COLO668 (cell line): ENCODE data around the gene RALBP1.

Source experiments
- DNase-seq: peaks from one replicate; lab custom pipeline; 2025; ENCODE audit not compliant: unreplicated experiment; lab: John Stamatoyannopoulos, UW

RALBP1 gene

DNA sequence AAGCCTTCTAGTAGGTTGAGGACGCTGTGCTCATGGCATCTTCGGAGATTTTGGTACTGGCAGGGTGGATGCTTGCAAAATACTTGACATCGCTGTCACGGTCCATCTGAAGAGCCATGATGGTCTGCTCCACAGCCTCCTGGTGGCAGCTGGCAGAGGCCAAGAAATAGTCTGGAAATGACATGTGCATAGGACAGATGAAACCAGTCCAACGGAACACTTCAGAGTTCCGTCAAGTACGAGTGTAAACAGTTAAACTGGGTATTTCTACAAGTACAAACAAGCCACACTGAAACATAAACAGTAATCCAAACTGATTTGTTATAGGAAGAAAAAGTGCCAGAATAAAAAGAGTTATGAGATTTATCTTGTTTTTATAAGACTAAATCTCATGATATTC lies 72.5 kb downstream of the RALBP1 start:
- peak; percentile 54 for DNase-seq

DNA sequence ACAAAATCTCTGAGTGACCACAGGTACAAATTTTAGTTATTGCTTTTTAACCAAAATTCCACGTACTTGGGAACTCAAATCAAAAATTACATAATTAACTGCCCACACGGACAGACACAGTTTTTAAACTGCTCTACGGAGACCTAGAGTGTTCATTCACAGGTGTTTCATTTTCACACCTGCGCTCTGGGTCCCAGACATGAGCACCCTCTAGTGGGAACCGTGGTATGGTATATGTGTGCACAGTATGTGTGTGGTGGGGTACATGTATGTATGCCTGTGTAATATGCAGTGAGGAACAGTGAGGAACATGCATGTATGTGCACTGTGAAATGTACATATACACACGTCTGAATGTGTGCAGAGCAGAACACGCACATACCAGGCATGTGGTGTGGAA lies 74.1 kb downstream of the RALBP1 start:
- DNase-seq: peak; percentile 17

DNA sequence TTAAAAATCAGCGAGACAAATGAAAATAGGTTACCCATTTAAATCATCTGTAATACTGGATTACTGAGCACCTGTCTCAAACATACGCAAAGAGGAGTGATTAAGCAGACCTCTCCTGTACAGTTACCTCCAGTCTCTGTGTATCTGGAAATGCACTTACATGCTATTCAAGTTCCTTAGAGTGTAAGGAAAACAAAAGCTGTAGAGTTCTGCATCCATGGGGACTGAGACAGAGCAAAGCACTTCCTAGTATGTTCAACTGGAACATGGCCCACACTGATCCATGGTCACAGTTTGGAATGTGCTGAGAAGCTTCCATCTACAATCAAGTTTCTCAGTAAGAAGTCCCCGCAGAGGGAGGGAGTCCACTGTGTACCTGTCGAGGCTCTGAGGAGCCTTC lies 75.1 kb downstream of the RALBP1 start:
- DNase-seq: no peak

DNA sequence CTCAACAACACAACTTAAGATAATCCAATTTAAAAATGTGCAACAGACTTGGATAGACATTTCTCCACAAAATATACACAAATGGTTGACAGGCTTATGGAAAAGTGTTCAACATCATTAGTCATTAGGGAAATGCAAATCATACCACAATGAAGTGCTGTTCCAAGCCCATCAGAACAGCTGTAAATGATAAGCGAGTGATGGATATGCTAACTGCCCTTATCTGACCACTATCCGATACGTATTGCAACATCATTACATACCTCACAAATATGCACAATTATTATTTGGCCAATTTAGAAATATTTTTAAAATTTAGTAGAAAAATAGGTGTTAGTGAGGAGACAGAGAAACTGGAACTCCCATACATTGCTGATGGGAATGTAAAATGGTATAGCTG lies 76.9 kb downstream of the RALBP1 start:
- no peak for DNase-seq

DNA sequence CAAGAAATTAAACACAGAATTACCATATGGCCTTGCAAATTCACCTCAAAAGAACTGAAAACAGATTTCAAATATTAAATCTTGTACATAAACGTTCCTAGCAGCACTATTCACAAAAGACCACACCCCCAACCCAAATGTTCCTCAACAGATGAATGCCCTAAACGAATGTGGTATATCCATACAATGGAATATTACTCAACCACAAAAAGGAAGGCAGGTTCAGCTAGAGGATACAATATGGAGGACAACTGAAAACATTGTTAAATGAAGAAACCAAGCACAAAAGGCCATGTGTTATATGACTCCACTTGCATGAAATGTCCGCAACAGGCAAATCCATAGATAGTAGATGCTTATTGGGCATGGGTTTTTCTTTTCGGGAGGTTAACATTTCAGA lies 77.3 kb downstream of the RALBP1 start:
- no peak for DNase-seq

DNA sequence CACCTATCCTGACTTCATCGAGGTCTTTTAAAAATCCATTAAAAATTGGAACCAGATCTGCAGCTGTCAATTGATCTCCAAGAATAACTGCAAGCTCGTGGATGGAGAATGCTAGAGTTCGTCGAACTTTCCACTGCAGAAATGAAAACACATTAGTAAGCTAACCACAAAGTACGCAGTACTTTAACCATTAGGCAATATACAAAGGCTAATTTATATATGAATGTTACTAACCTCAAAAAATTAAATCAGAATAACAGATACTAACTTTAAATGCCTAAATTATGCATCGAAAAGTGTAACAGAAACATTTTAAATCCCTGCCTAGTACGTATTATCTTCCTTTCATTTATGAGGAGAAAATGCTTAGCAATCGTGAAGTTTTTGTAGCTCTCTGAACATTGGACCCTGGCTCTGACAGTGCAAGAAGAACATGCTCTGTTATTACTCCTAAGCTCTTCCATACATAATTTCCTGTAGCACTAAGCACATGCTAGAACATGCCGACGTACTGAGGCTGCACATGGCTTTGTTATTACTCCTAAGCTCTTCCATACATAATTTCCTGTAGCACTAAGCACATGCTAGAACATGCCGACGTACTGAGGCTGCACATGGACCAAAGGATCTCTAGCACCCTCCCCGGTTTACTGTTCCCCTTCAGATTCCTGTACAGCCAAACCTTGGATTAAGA lies 82.1 kb downstream of the RALBP1 start:
- DNase-seq: no peak

DNA sequence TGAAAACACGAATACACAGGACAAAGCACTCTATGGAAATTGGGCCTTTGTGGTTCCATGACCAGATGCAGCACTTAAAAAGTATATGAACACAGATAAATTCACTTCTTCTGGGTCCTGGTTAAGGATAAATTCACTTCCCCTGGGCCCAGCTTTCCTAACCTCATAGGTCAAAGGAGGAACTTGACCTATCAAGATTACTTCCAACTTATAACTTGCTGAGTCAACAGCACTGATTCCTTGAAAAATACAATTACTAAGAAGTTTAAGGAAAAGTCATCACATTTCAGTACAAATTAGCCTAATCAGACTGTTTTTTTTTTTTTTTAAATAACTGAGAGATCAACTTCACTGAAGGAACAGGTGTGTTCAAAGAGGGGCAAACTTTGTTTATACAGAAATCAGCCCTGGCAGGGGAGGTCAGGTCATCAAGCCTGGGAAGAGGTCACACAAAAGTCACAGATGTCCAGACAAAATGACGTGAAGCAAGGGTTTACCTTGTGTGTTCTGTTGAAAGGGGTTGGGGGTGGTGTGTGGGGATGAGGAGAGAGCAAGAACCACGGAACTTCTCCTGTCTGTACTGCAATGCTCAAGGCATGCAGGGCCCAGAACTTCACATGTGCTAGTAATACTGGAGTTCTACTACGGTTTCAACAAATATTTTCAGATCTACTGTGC lies 83.2 kb downstream of the RALBP1 start:
- no peak for DNase-seq

DNA sequence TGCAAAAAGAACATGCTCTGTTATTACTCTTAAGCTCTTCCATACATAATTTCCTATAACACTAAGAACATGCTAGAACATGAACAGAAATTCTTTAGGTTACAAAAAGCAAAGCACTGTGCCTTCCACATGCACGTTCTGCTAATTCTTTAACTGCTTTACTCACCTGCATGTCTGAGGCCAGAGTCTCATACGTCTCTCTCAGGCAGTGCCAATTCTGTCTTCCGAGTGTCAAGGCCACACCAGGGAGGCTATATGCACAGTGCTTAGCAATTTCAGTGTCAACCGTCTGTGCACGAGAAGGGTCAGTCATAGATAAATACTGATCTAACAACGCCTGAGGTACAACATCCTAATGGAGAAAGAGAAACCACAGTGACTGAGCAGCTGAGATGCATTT lies 83.9 kb downstream of the RALBP1 start:
- DNase-seq: no peak

DNA sequence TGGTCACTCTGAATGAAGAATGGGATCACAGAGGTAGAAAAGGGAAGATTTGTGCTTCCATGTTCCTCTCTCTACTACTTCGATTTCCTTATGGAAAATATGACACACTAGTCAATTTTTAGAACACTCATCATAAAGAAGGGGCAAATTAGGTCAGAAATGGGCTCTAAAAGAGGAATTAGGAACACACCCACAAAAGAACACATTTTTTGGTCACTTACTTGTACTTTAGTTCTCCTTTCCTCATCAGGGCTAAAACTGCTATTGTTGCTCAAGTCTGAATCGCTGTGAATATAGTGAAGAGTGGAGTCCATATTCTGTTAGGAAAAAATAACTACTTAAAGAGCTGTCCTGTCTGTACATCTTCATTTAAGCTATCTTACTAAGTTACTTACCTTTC lies 86.4 kb downstream of the RALBP1 start:
- no peak for DNase-seq

DNA sequence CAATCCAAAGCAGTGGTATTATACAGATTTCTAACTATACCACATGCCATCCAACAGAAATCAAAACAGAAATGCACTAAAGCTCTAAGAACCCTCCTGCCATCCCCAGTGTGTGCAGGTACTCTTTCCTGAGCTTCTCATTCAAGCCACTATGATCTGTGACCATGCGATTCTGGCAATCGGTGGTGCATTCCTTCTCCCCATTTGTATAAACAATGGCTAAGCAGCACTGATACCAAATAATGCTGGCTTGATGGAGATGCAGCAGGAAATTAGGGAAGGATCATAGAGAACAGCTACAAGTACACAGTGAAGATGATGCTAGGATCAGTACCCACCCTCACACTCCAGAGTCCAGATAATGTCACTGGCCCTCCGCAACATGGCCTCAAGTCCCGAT lies 87.3 kb downstream of the RALBP1 start:
- DNase-seq: no peak

DNA sequence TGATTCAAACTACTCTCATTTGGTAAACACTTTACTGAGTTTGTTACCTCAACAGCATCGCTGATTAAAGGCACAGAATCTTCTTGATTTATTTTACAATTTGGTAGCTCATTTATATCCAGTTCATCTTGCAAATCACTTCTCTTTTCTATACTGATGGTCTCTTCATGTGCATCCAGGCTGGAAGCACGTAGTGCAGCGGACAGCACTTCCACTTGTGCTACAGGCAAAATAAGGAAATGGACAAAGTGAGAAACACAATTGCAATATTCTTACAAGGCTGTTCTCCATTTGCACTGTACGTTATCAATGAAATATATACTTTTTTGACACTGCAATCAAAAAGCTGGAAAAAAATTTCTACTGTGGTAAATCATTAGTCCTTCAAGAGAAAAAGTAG lies 88.0 kb downstream of the RALBP1 start:
- DNase-seq: no peak

DNA sequence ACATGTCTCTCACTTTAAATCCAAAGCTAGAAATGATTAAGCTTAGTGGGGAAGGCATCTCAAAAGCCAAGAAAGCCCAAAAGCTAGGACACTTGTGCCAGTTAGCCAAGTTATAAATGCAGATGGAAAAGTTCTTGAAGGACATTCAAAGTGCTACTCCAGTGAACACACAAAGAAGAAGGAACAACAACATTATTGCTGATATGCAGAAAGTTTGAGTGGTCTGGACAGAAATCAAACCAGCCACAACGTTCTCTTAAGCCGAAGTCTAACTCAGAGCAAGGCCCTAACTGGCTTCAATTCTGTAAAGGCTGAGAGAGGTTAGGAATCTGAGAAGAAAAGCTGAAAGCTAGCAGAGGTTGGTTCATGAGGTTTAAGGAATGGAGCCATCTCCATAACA lies 90.1 kb downstream of the RALBP1 start:
- DNase-seq: no peak

DNA sequence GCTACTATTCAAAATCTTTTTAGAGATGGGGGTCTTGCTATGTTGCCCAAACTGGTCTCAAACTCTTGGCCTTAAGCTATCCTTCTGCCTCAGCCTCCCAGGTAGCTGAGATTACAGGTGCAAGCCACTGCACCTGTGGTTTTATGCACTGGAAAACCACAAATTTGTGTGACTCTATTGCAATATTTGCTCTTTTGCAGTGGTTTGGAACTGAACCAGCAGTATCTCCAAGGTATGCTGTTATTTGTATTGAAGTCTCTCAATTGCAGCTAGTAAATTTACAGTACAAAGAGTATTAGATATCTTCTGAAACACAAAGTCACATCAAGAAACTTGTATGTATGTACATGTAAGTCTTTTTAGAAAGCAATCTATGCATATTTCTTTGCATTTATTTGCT lies 92.9 kb downstream of the RALBP1 start:
- no peak for DNase-seq

DNA sequence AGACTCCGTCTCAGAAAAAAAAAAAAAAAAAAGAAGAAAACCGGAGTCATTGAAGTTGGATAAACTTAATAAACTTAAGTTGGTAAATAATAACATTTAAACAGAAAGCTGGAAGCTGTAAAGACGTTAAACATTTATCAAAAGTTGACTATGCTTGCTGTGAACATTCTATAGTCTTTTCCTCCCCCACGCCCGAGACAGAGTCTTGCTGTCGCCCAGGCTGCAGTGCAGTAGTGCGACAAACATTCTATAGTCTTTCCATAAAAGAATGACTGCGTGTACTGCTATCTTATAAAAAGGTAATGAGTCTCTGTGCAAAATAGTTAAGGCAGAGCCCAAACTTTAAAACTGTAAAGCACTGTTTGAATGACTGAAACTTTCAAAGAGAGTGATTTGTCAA lies 93.9 kb downstream of the RALBP1 start:
- no peak for DNase-seq

DNA sequence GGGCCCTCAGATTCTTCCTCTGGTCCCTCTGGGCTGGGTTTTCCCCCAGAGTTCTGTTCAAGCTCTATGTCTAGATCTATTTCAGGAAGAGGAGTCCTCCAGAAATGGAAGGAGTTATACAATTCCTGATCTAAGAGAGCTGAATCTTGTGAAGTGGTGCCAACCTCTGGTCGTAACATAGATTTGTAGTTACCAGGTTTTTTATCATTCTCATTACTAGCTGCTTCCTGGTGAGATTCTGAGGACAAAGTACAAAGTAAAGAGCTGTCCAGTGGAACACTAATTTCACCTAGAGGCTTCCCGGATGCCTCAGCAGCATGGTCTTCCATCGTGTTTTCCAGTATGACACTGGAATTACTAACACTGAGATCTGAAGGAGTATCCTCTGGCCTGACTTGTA lies 94.9 kb downstream of the RALBP1 start:
- DNase-seq: no peak

DNA sequence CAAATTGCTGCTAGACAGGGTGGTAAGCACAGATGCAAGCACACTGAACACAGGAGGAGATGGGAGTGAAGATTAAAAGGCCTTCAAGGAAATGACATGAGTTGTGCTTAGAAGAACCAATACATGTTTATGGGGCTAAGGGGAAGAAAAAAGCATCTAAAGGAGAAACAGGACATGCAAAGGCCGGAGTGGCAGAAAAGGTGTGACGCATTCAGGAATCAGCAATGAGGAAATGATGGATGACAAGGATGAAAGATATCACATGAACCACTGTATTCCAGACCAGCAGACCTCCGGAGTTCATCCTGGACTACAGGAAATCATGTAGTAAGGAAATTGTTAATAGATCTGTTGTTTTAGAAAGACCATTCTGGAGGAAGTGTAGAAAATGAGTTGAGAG lies 96.2 kb downstream of the RALBP1 start:
- no peak for DNase-seq

DNA sequence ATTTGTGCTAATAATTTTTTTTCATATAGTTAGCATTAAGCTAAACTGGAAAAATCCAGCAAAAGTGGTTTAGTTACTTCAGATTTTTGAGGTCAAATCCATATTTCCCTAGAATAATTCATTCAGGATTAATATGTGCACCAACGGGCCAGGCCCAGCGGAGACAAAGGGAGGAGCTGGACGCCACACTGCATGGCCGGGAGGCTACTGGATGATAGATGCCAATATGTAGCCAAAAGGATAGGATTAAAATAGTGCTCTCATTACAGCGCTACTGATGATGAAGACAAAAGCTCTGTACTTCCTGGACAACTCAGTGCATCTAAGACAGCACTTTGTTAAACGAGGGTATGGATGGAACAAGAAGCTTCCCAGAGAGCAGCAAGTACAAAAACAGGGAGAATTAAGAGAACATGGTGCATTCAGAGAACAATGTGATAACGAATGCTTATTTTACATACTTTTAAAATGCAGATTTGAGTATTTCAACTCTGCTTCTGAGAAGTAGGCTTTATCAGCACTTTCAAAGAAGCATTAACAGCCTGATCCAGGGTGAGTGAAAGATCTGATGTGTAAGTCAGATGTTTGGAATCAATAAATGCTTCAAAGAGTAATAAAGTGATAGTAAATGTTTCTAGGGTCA lies 99.3 kb downstream of the RALBP1 start:
- no peak for DNase-seq

DNA sequence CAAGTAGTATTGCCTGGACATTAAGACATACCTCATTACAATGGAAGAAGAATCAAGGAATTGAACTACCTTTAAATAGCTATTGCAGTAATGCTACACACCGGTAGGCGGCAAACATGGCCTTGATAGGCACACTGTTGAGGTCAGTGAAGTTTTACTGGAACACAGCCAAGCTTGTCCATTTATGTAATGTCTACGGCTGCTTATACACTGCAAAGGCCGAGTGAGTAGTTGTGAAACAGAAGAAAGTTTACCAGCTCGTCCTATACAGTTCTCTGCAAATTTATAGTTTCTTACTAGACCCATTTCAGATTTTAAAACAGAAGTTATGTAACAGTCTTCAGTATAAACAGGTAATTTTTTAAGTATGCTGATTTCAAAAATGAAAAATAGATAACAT lies 100.2 kb downstream of the RALBP1 start:
- DNase-seq: peak; percentile 85

DNA sequence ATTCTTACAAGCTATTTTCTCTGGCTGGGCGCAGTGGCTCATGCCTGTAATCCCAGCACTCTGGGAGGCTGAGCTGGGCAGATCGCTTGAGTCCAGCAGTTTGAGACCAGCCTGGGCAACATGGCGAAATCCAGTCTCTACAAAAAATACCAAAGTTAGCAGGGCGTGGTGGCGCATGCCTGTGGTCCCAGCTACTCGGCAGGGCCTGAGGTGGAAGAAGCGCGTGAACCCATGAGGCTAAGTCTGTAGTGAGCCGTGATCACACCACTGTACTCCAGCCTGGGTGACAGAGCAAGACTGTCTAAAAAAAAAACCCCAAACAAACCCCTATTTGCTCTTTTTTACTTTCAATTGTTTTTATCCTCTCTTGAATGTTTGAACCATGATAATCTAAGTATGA lies 102.0 kb downstream of the RALBP1 start:
- DNase-seq: no peak

DNA sequence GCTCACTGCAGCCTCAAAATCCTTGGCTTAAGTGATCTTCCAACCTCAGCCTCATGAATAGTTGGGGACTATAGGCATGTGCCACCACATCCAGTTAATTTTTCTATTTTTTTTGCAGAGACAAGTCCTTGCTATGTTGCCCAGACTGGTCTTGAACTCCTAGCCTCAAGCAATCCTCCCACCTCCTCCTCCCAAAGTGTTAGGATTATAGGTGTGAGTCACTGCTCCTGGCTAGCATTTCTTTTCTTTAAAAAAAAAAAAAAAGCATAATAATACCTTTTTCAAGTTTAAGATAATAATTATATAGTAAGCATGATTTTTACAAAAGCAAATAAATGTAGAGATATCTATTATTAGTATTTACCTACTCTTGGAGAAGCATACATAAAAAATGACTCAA lies 103.0 kb downstream of the RALBP1 start:
- no peak for DNase-seq

DNA sequence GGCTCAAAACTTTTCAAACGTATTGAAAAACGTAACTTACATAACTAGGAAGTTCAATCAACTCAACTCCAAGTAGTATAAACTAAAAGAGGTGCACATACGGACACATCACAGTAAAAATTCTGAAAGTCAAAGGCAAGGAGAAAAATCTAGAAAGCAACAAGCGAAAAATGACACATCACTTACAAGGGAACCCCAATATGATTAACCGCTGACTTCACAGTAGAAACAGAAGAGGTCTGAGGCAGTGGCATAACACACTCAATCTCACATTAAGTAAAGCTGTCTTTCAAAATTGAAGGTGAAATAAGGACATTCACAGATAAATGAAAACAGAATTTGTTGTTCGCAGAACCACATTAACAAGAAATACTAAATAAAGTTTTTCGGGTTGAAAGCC lies 106.4 kb downstream of the RALBP1 start:
- DNase-seq: no peak

DNA sequence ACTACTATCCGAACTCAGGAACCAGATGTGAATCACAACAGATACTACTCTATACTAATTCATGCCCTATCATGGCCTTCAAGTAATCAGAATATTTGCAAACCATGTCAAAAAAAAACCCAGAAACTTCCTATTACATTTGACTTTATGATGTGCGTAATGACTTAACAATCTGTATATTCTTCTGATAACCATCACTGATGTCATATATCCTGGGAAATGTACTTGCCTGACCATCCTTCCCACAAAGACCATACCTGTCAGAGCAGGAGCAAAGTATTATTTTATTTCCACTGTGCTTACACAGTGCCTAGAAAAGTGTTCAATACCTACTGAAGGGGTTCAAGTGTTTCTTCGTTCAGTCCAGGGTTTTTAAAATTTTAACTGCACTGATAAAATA lies 111.5 kb downstream of the RALBP1 start:
- no peak for DNase-seq
